Upper lobe of right lung (tissue), 1 donor: ENCODE measurements around the gene DAZAP2. TPM values are rescaled to one million over a fixed set of nuclear protein-coding genes. Genes with fewer than 3 reads are reported as not detected.

ENCODE experiments used
- ATAC-seq: fragments of 200-7000 bp; cut with Tn5 transposase; one replicate; pipeline ENCODE4 v1.9.1; 2020; ENCODE audit warnings: mild to moderate bottlenecking, moderate library complexity
- DNase-seq: peaks from one replicate; pipeline ENCODE4 v3.0.0-alpha.2; 2020
- H3K27ac ChIP-seq: fragments of 200-600 bp; one replicate; pipeline ENCODE4 v1.8.0; 2022
- H3K27me3 ChIP-seq: fragments of 200-600 bp; one replicate; pipeline ENCODE4 v1.8.0; 2022; ENCODE audit warnings: mild to moderate bottlenecking
- H3K36me3 ChIP-seq: fragments of 200-600 bp; one replicate; pipeline ENCODE4 v1.8.0; 2022
- H3K4me1 ChIP-seq: fragments of 200-600 bp; one replicate; pipeline ENCODE4 v1.8.0; 2022
- H3K4me3 ChIP-seq: fragments of 200-600 bp; one replicate; pipeline ENCODE4 v1.8.0; 2022; ENCODE audit warnings: mild to moderate bottlenecking
- H3K9me3 ChIP-seq: fragments of 200-600 bp; one replicate; pipeline ENCODE4 v1.8.0; 2022
- CTCF ChIP-seq: fragments of 200-600 bp; IDR thresholded peaks from one replicate; pipeline ENCODE4 v1.8.0; 2022; ENCODE audit warnings: antibody characterized with exemption
- intact Hi-C: fragments of 100-400 bp; cut with DNase I; formaldehyde crosslinking; loops from one replicate; pipeline ENCODE4 v1.11.0; 2022
- total RNA-seq: library from RNA; stranded (reverse); fragmentation: NEBNext Ultra II Directional; extraction: Animal tissue kit (Norgen Biotek cat#: 25700); gene quantifications from one replicate; pipeline ENCODE4 v1.2.1, GENCODE V29; 2021
- donor health status: DM: no; HTN: yes; CAD: no; lungs with severe emphysema.

The DAZAP2 gene
- total RNA-seq, 1 donor from 2014 or later, result 244 TPM

- intact Hi-C loops, result no loop called here
- no peak for TF ChIP-seq CTCF
- no peak for ATAC-seq
Observed at GRCh38 chr12:51234530-51234929, 4.1 kb upstream of the DAZAP2 start.

GRCh38 chr12:51238037-51238509 is 553 bp upstream of the DAZAP2 start:
- H3K4me3 ChIP-seq, result peak overlapping the region; percentile 85
- intact Hi-C loops, result no loop called here
- H3K36me3 ChIP-seq, result peaks cover 32% of the 10 kb centered on the region
- TF ChIP-seq CTCF, result no peak
- H3K4me1 ChIP-seq, result peaks cover 30% of the 10 kb centered on the region
- H3K9me3 ChIP-seq, result no peaks in the 10 kb centered on the region
- peak overlapping the region; percentile 100 for H3K27ac ChIP-seq
- H3K27me3 ChIP-seq, result no peaks in the 10 kb centered on the region
- DNase-seq, result no peak
- peak; percentile 21 for ATAC-seq

More at GRCh38 chr12:51234530-51234929, 4.1 kb upstream of the DAZAP2 start:
- no peaks in the 10 kb centered on the region for H3K27me3 ChIP-seq
- DNase-seq, result no peak
- no peaks in the 10 kb centered on the region for H3K9me3 ChIP-seq
- no peaks in the 10 kb centered on the region for H3K4me1 ChIP-seq
- no peaks in the 10 kb centered on the region for H3K36me3 ChIP-seq
- H3K4me3 ChIP-seq, result no peak overlapping the region
- H3K27ac ChIP-seq, result no peak overlapping the region

- no peaks in the 10 kb centered on the region for H3K27me3 ChIP-seq
- H3K36me3 ChIP-seq, result peaks cover 57% of the 10 kb centered on the region
- no peak overlapping the region for H3K4me3 ChIP-seq
- intact Hi-C loops, result no loop called here
- H3K27ac ChIP-seq, result no peak overlapping the region
- peaks cover 42% of the 10 kb centered on the region for H3K4me1 ChIP-seq
- no peak for TF ChIP-seq CTCF
- no peak for DNase-seq
- H3K9me3 ChIP-seq, result no peaks in the 10 kb centered on the region
- ATAC-seq, result no peak
Observed at GRCh38 chr12:51240971-51241370, 2.3 kb downstream of the DAZAP2 start.

- TF ChIP-seq CTCF, result no peak
- Histone ChIP-seq H3K27ac (no peak overlapping the region), H3K36me3 (peaks cover 57% of the 10 kb centered on the region), H3K4me3 (no peak overlapping the region), H3K9me3 (no peaks in the 10 kb centered on the region), H3K4me1 (peaks cover 51% of the 10 kb centered on the region), H3K27me3 (no peaks in the 10 kb centered on the region)
- no peak for ATAC-seq
- no peak for DNase-seq
- intact Hi-C loops, result no loop called here
Observed at GRCh38 chr12:51242120-51242519, 3.5 kb downstream of the DAZAP2 start.

- H3K27ac ChIP-seq, result no peak overlapping the region
- no peak overlapping the region for H3K4me3 ChIP-seq
- H3K36me3 ChIP-seq, result peaks cover 57% of the 10 kb centered on the region
- H3K27me3 ChIP-seq, result no peaks in the 10 kb centered on the region
- no peak for DNase-seq
- H3K9me3 ChIP-seq, result no peaks in the 10 kb centered on the region
- no peak for TF ChIP-seq CTCF
- ATAC-seq, result no peak
- peaks cover 59% of the 10 kb centered on the region for H3K4me1 ChIP-seq
- intact Hi-C loops, result no loop called here
Observed at GRCh38 chr12:51242876-51243275, 4.2 kb downstream of the DAZAP2 start.

GRCh38 chr12:51244269-51244668 is 5.6 kb downstream of the DAZAP2 start:
- H3K4me3 ChIP-seq, result no peak overlapping the region
- intact Hi-C loops, result no loop called here
- DNase-seq (no peak), ATAC-seq (no peak)
- H3K4me1 ChIP-seq, result peaks cover 61% of the 10 kb centered on the region
- no peak overlapping the region for H3K27ac ChIP-seq
- no peaks in the 10 kb centered on the region for H3K27me3 ChIP-seq
- H3K36me3 ChIP-seq, result peaks cover 57% of the 10 kb centered on the region
- no peaks in the 10 kb centered on the region for H3K9me3 ChIP-seq
- TF ChIP-seq CTCF, result no peak
